MCF 10A (cell line): ENCODE results near the gene RSPO4. TPM values are rescaled to one million over a fixed set of nuclear protein-coding genes. Genes with fewer than 3 reads are reported as not detected.

ENCODE experiments used
- BruUV-seq: library from RNA; stranded (reverse); fragments of 400-500 nt; replicated peaks from 2 replicates; lab custom pipeline; 2021; lab: Mats Ljungman, UMichigan
- CTCF ChIA-PET: fragments of 300-600 bp; sonication (Branson Sonifier 250); formaldehyde crosslinking; extraction: SDS; loops from one replicate; lab custom pipeline; 2021; ENCODE audit warnings: antibody characterized with exemption, inconsistent platforms; lab: Yijun Ruan, JAX
- POLR2A ChIA-PET: fragments of 300-600, 350-650 bp; sonication (Branson Sonifier 250); formaldehyde crosslinking; extraction: SDS; loops from one replicate; lab custom pipeline; 2020; ENCODE audit warnings: antibody characterized with exemption, inconsistent platforms; lab: Yijun Ruan, JAX
- DNase-seq: peaks from one replicate; pipeline ENCODE4 v3.0.0-alpha.2; 2018; ENCODE audit not compliant: unreplicated experiment
- H3K27ac Mint-ChIP-seq: one replicate; pipeline ENCODE4 v1.8.0; 2022; ENCODE audit warnings: mild to moderate bottlenecking, low read depth, mixed read lengths; ENCODE audit not compliant: unreplicated experiment
- H3K27me3 Mint-ChIP-seq: one replicate; pipeline ENCODE4 v1.8.0; 2022; ENCODE audit warnings: mixed read lengths; ENCODE audit not compliant: insufficient read depth, unreplicated experiment
- H3K36me3 Mint-ChIP-seq: one replicate; pipeline ENCODE4 v1.8.0; 2022; ENCODE audit warnings: mild to moderate bottlenecking, moderate library complexity, mixed read lengths; ENCODE audit not compliant: insufficient read depth, unreplicated experiment
- H3K4me1 Mint-ChIP-seq: one replicate; pipeline ENCODE4 v1.8.0; 2022; ENCODE audit warnings: mixed read lengths; ENCODE audit not compliant: insufficient read depth, unreplicated experiment
- H3K4me3 Mint-ChIP-seq: one replicate; pipeline ENCODE4 v1.8.0; 2022; ENCODE audit warnings: mild to moderate bottlenecking, moderate library complexity, mixed read lengths; ENCODE audit not compliant: unreplicated experiment
- H3K9me3 Mint-ChIP-seq: one replicate; pipeline ENCODE4 v1.8.0; 2022; ENCODE audit warnings: mixed read lengths; ENCODE audit not compliant: unreplicated experiment
- CTCF ChIP-seq: fragments of 200-600 bp; IDR thresholded peaks from one replicate; pipeline ENCODE4 v1.8.0; 2022; ENCODE audit warnings: antibody characterized with exemption, mild to moderate bottlenecking; ENCODE audit not compliant: unreplicated experiment
- intact Hi-C: fragments of 100-400 bp; cut with micrococcal nuclease; formaldehyde crosslinking; loops from 2 replicates; pipeline ENCODE4 v1.14.1; 2022
- total RNA-seq: library from RNA; stranded (reverse); gene quantifications from 2 replicates; pipeline ENCODE4 v1.2.3, GENCODE V29; 2022

The RSPO4 gene
- total RNA-seq, 1 experiment from 2014 or later, result not detected

GRCh38 chr20:1038205-1038604 lies 36.1 kb upstream of the RSPO4 start:
- ChIA-PET POLR2A (no interaction called here), CTCF (interaction anchor here (1.5 kb wide), 1 partner anchor 82 kb away, joined by 3 read pairs; no protein-coding TSS in a partner anchor)
- no peak for TF ChIP-seq CTCF
- no peaks in the 10 kb centered on the region for H3K9me3 Mint-ChIP-seq
- H3K27ac Mint-ChIP-seq, result no peak overlapping the region
- intact Hi-C loops, result no loop called here
- peaks cover 32% of the 10 kb centered on the region for H3K27me3 Mint-ChIP-seq
- H3K4me1 Mint-ChIP-seq, result no peaks in the 10 kb centered on the region
- H3K4me3 Mint-ChIP-seq, result no peak overlapping the region
- no peaks in the 10 kb centered on the region for H3K36me3 Mint-ChIP-seq
- DNase-seq, result no peak
- no TSS peak for BruUV-seq

- no TSS peak for BruUV-seq
Measured at GRCh38 chr20:1037039-1037438, 34.9 kb upstream of the RSPO4 start.

GRCh38 chr20:1035466-1035865 lies 33.4 kb upstream of the RSPO4 start:
- no TSS peak for BruUV-seq
- Mint-ChIP-seq H3K9me3 (no peaks in the 10 kb centered on the region), H3K27ac (no peak overlapping the region), H3K4me1 (no peaks in the 10 kb centered on the region), H3K27me3 (peaks cover 39% of the 10 kb centered on the region), H3K36me3 (no peaks in the 10 kb centered on the region), H3K4me3 (no peak overlapping the region)
- TF ChIP-seq CTCF, result no peak
- no peak for DNase-seq
- ChIA-PET POLR2A (no interaction called here), CTCF (interaction anchor here (0.7 kb wide), 1 partner anchor 31 kb away, joined by 3 read pairs; no protein-coding TSS in a partner anchor)
- intact Hi-C loops, result no loop called here

More at GRCh38 chr20:1037039-1037438, 34.9 kb upstream of the RSPO4 start:
- no peaks in the 10 kb centered on the region for H3K36me3 Mint-ChIP-seq
- H3K9me3 Mint-ChIP-seq, result no peaks in the 10 kb centered on the region
- no peak overlapping the region for H3K4me3 Mint-ChIP-seq
- no peak for TF ChIP-seq CTCF
- intact Hi-C loops, result no loop called here
- DNase-seq, result no peak
- ChIA-PET CTCF (interaction anchor here (1.5 kb wide), 1 partner anchor 81 kb away, joined by 3 read pairs; no protein-coding TSS in a partner anchor), POLR2A (interaction anchor here (0.6 kb wide), 1 partner anchor 767 kb away, joined by 3 read pairs; no protein-coding TSS in a partner anchor)
- H3K27me3 Mint-ChIP-seq, result peaks cover 37% of the 10 kb centered on the region
- no peaks in the 10 kb centered on the region for H3K4me1 Mint-ChIP-seq
- H3K27ac Mint-ChIP-seq, result no peak overlapping the region

- ChIA-PET POLR2A (interaction anchor here (0.6 kb wide), 1 partner anchor 219 kb away, joined by 3 read pairs; no protein-coding TSS in a partner anchor), CTCF (no interaction called here)
- BruUV-seq, result no TSS peak
- Mint-ChIP-seq H3K27me3 (peaks cover 48% of the 10 kb centered on the region), H3K4me1 (no peaks in the 10 kb centered on the region), H3K27ac (no peak overlapping the region), H3K36me3 (no peaks in the 10 kb centered on the region), H3K4me3 (no peak overlapping the region), H3K9me3 (no peaks in the 10 kb centered on the region)
- intact Hi-C loops, result no loop called here
- no peak for DNase-seq
- no peak for TF ChIP-seq CTCF
Measured at GRCh38 chr20:1034415-1034789, 32.3 kb upstream of the RSPO4 start.
